CD4-positive, alpha-beta T cell (primary cell): ENCODE measurements around the gene HDAC4. TPM values are rescaled to one million over a fixed set of nuclear protein-coding genes. Genes with fewer than 3 reads are reported as not detected.

ENCODE experiments used
- ATAC-seq: fragments of 200-7000 bp; cut with Tn5 transposase; one replicate; pipeline ENCODE4 v1.10.0; 2022; ENCODE audit warnings: mild to moderate bottlenecking; ENCODE audit not compliant: poor library complexity
- CTCF ChIA-PET: fragments of 350-600 bp; sonication (Branson Sonifier 250); formaldehyde crosslinking; loops from one replicate; lab custom pipeline; 2021; ENCODE audit warnings: antibody characterized with exemption, inconsistent platforms; lab: Charles Lee
- POLR2A ChIA-PET: fragments of 350-600 bp; sonication (Branson Sonifier 250); formaldehyde crosslinking; loops from one replicate; lab custom pipeline; 2021; ENCODE audit warnings: antibody characterized with exemption, inconsistent platforms; lab: Charles Lee
- DNase-seq, 14 experiments: peaks; one replicate each; pipeline ENCODE4 v3.0.0-alpha.2; 2013 to 2020; ENCODE audit warnings: mixed read lengths in 2 of 14
- H3K27ac ChIP-seq, 2 donors: one replicate each; pipeline versions ENCODE4 v1.5.1 to v1.7.0; 2013; ENCODE audit warnings: low read length in 2 of 2, low read depth in 1 of 2, mild to moderate bottlenecking in 1 of 2
- H3K27me3 ChIP-seq, 2 experiments: 1 replicate in 1 of 2; 2 replicates in 1 of 2; pipeline versions ENCODE4 v1.6.1 to v1.7.0; 2013; ENCODE audit warnings: low read length in 2 of 2, control low read depth in 1 of 2, mild to moderate bottlenecking in 1 of 2, moderate library complexity in 1 of 2; ENCODE audit not compliant: insufficient read depth in 2 of 2, control insufficient read depth in 1 of 2
- H3K36me3 ChIP-seq: one replicate; pipeline ENCODE4 v1.6.1; 2013; ENCODE audit warnings: low read length, control low read depth; ENCODE audit not compliant: insufficient read depth
- H3K4me1 ChIP-seq: one replicate; pipeline ENCODE4 v1.6.1; 2013; ENCODE audit warnings: low read length, control low read depth; ENCODE audit not compliant: insufficient read depth
- H3K4me3 ChIP-seq: one replicate; pipeline ENCODE4 v1.5.1; 2013; ENCODE audit warnings: mild to moderate bottlenecking, low read length, moderate library complexity
- H3K9me3 ChIP-seq, 2 experiments: 1 replicate in 1 of 2; 2 replicates in 1 of 2; pipeline versions ENCODE4 v1.6.1 to v1.7.0; 2013; ENCODE audit warnings: low read length in 2 of 2, mild to moderate bottlenecking in 2 of 2, control low read depth in 1 of 2, moderate library complexity in 1 of 2; ENCODE audit not compliant: control insufficient read depth in 1 of 2, insufficient read depth in 1 of 2
- H3K27ac Mint-ChIP-seq: one replicate; pipeline ENCODE4 v1.8.0; 2020; ENCODE audit warnings: mixed read lengths
- H3K27me3 Mint-ChIP-seq: one replicate; pipeline ENCODE4 v1.8.0; 2021; ENCODE audit warnings: mixed read lengths
- H3K36me3 Mint-ChIP-seq: one replicate; pipeline ENCODE4 v1.8.0; 2021; ENCODE audit warnings: low read depth, mixed read lengths
- H3K4me1 Mint-ChIP-seq: one replicate; pipeline ENCODE4 v1.8.0; 2021; ENCODE audit warnings: low read depth, mixed read lengths
- H3K4me3 Mint-ChIP-seq: one replicate; pipeline ENCODE4 v1.8.0; 2020; ENCODE audit warnings: mild to moderate bottlenecking, mixed read lengths
- H3K9me3 Mint-ChIP-seq: one replicate; pipeline ENCODE4 v1.8.0; 2020; ENCODE audit warnings: mixed read lengths
- intact Hi-C, 2 experiments: fragments of 100-400 bp; cut with DNase I in 1 of 2; cut with micrococcal nuclease in 1 of 2; formaldehyde crosslinking; loops; one replicate each; pipeline versions ENCODE4 v1.15.1 to v1.9.0; 2023 to 2025; cut with DNase I, micrococcal nuclease
- total RNA-seq, 174 experiments: library from RNA in 2 of 174; stranded (reverse) in 2 of 174; gene quantifications; one replicate each; pipeline ENCODE4 v1.2.3 and lab custom pipeline; 2021 to 2026
- TF ChIP-seq, protein P1 (sequence below): fragments of 200-600 bp; IDR thresholded peaks from one replicate; pipeline ENCODE4 v1.8.0; 2022; ENCODE audit warnings: antibody characterized with exemption, mild to moderate bottlenecking

The HDAC4 gene
- total RNA-seq, 2 experiments from 2014 or later, result 45.3 to 49.2 TPM

DNA sequence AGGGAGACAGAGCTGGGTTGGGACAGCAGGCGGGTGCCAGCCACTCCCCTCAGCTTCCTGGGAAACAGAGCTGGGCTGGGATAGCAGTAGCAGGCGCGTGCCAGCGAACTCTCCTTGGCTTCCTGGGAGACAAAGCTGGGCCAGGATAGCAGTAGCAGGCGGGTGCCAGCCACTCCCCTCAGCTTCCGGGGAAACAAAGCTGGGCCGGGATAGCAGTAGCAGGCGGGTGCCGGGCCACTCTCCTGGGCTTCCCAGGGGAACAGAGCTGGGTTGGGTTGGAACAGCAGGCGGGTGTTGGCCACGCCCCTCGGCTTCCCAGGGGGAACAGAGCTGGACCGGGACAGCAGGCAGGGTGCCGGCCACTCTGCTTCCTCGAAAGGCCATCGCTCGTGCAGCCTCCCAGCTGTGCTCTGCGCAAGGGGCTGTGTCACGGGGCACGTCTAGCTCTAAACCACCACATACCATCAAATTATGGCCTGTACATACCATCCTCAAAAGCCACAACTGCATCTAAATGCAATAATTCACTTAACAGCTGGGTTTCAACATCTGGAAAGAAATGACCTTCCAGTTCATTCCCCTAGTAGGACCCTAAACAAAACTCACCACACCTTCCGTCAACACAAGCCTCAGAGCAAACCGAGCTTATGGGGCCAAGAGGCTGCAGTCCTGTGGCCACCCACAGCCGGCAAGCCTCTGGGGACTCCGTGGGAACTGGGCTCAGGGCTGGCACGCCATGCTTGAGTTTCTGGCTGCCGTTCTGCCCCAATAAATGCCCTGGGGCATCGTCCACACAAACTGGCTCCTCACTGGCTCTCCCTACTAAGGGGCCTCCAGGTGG is 324.7 kb downstream of the HDAC4 start:
- Mint-ChIP-seq H3K27ac (no peak overlapping the region), H3K27me3 (no peaks in the 10 kb centered on the region), H3K9me3 (no peaks in the 10 kb centered on the region), H3K4me3 (no peak overlapping the region), H3K36me3 (peaks cover 88% of the 10 kb centered on the region), H3K4me1 (no peaks in the 10 kb centered on the region)
- ATAC-seq, result no peak
- intact Hi-C loops, result no loop called here
- no peaks in the 10 kb centered on the region for H3K9me3 ChIP-seq
- H3K4me1 ChIP-seq, result no peaks in the 10 kb centered on the region
- ChIA-PET CTCF (no interaction called here), POLR2A (no interaction called here)
- no peaks in the 10 kb centered on the region for H3K27me3 ChIP-seq
- H3K36me3 ChIP-seq, result peaks cover 70% of the 10 kb centered on the region
- DNase-seq, result no peak
- H3K4me3 ChIP-seq, result no peak overlapping the region
- TF ChIP-seq, protein P1, sequence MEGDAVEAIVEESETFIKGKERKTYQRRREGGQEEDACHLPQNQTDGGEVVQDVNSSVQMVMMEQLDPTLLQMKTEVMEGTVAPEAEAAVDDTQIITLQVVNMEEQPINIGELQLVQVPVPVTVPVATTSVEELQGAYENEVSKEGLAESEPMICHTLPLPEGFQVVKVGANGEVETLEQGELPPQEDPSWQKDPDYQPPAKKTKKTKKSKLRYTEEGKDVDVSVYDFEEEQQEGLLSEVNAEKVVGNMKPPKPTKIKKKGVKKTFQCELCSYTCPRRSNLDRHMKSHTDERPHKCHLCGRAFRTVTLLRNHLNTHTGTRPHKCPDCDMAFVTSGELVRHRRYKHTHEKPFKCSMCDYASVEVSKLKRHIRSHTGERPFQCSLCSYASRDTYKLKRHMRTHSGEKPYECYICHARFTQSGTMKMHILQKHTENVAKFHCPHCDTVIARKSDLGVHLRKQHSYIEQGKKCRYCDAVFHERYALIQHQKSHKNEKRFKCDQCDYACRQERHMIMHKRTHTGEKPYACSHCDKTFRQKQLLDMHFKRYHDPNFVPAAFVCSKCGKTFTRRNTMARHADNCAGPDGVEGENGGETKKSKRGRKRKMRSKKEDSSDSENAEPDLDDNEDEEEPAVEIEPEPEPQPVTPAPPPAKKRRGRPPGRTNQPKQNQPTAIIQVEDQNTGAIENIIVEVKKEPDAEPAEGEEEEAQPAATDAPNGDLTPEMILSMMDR, result no peak
- no peak overlapping the region for H3K27ac ChIP-seq

DNA sequence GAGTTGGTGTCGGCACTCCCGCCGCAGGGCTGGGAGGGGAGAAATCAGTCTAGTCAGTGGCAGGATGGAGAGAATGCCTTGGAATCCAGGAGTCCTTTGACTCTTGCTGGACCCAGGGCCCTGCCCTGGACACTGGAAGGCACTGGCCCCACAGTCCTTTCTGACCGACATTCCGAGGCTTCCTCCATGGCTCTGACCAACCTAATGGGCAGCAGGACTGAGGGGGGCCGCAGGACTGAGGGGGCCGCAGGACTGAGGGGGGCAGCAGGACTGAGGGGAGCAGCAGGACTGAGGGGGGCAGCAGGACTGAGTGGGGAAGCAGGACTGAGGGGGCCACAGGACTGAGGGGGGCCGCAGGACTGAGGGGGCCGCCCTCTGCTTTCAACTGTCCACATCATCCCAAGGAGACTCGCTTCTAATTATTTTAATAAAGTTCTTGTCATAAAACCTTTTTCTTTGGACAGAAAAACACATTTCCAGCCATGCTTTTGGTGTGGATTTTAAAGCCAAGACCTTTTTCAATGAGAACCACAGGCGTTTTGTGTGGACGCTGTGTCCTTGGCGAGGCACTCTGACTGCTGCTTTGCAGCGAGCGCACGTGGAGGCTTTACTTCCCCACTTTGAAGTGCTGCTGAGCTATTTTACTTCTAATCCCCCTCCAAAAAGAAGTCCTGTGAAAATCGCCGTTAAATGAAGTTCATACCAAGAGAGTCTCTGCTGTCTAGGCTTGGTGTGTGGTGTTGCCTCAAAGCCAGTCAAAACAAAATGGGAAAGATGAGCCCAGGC is 326.9 kb downstream of the HDAC4 start:
- Histone ChIP-seq H3K4me3 (no peak overlapping the region), H3K27ac (no peak overlapping the region), H3K27me3 (no peaks in the 10 kb centered on the region), H3K4me1 (no peaks in the 10 kb centered on the region), H3K9me3 (no peaks in the 10 kb centered on the region), H3K36me3 (peaks cover 50% of the 10 kb centered on the region)
- intact Hi-C loops, result no loop called here
- POLR2A ChIA-PET, result no interaction called here
- ATAC-seq (no peak), DNase-seq (no peak)
- no peaks in the 10 kb centered on the region for H3K9me3 Mint-ChIP-seq
- H3K27me3 Mint-ChIP-seq, result no peaks in the 10 kb centered on the region
- no peak overlapping the region for H3K27ac Mint-ChIP-seq
- H3K4me3 Mint-ChIP-seq, result no peak overlapping the region
- CTCF ChIA-PET, result no interaction called here
- H3K36me3 Mint-ChIP-seq, result peaks cover 78% of the 10 kb centered on the region
- TF ChIP-seq, protein P1, result no peak
- H3K4me1 Mint-ChIP-seq, result no peaks in the 10 kb centered on the region

GRCh38 chr2:239073270-239073669 is 327.6 kb downstream of the HDAC4 start:
- Histone ChIP-seq H3K36me3 (peaks cover 46% of the 10 kb centered on the region), H3K4me3 (no peak overlapping the region), H3K9me3 (no peaks in the 10 kb centered on the region), H3K27me3 (no peaks in the 10 kb centered on the region), H3K4me1 (no peaks in the 10 kb centered on the region), H3K27ac (no peak overlapping the region)
- Mint-ChIP-seq H3K4me1 (no peaks in the 10 kb centered on the region), H3K36me3 (peaks cover 79% of the 10 kb centered on the region), H3K4me3 (no peak overlapping the region), H3K27ac (no peak overlapping the region), H3K27me3 (no peaks in the 10 kb centered on the region), H3K9me3 (no peaks in the 10 kb centered on the region)
- ChIA-PET CTCF (no interaction called here), POLR2A (no interaction called here)
- ATAC-seq (no peak), DNase-seq (no peak)
- intact Hi-C loops, result no loop called here
- TF ChIP-seq, protein P1, result no peak
